Neural crest cell (in vitro differentiated cells): ENCODE measurements around the gene ANKS4B. TPM values are rescaled to one million over a fixed set of nuclear protein-coding genes. Genes with fewer than 3 reads are reported as not detected.
"Not testable (repeated sequence)": the region's sequence is repeated elsewhere in the genome, so short reads cannot be mapped to it uniquely, and the experiment has no call there.

Experiments
- DNase-seq: peaks from one replicate; pipeline ENCODE4 v3.0.0; 2021; ENCODE audit warnings: low read depth, mixed read lengths, low spot score
- H3K27ac Mint-ChIP-seq: one replicate; pipeline ENCODE4 v1.8.0; 2021; ENCODE audit warnings: mild to moderate bottlenecking, mixed read lengths; ENCODE audit not compliant: unreplicated experiment
- H3K27me3 Mint-ChIP-seq: 2 replicates; pipeline ENCODE4 v1.8.0; 2021; ENCODE audit warnings: low read depth, mild to moderate bottlenecking, mixed read lengths
- H3K36me3 Mint-ChIP-seq: 2 replicates; pipeline ENCODE4 v1.8.0; 2021; ENCODE audit warnings: low read depth, mild to moderate bottlenecking, mixed read lengths
- H3K4me1 Mint-ChIP-seq: 2 replicates; pipeline ENCODE4 v1.8.0; 2021; ENCODE audit warnings: mixed read lengths
- H3K4me3 Mint-ChIP-seq: one replicate; pipeline ENCODE4 v1.8.0; 2021; ENCODE audit warnings: mild to moderate bottlenecking, mixed read lengths
- H3K9me3 Mint-ChIP-seq: 2 replicates; pipeline ENCODE4 v1.8.0; 2021; ENCODE audit warnings: mixed read lengths
- total RNA-seq: library from RNA; stranded (reverse); gene quantifications from 2 replicates; pipeline ENCODE4 v1.2.1, GENCODE V29; 2021
- TF ChIP-seq, protein P1 (sequence below): fragments of 200-600 bp; sonication (generic); conservative IDR thresholded peaks from 2 replicates; pipeline ENCODE4 v1.5.0; 2021; ENCODE audit warnings: antibody characterized with exemption, mild to moderate bottlenecking

The ANKS4B gene
- total RNA-seq, 1 donor from 2014 or later = not detected

DNA sequence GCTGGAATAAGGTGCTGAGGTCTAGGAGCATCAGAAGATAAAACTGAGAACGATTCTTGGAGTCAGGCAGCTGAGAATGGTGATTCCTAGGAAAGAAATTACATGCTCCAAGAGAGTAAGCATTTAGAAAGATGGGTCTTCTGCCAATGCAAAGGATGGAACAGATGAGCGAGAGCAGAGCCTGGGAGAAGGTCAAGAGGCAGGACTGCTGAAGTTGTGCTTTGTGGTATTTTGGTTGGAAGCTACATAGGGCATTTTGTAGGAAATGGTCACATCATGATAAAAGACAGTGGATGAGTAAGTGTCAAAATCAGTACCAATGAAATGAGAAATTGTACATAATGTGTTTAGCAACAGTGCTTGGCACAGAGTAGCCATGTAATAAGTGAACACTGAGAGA is 46.0 kb downstream of the ANKS4B start:
- Mint-ChIP-seq H3K27ac (no peak overlapping the region), H3K4me3 (no peak overlapping the region), H3K4me1 (peaks cover 15% of the 10 kb centered on the region), H3K9me3 (no peaks in the 10 kb centered on the region), H3K27me3 (peaks cover 78% of the 10 kb centered on the region), H3K36me3 (no peaks in the 10 kb centered on the region)
- TF ChIP-seq, protein P1, sequence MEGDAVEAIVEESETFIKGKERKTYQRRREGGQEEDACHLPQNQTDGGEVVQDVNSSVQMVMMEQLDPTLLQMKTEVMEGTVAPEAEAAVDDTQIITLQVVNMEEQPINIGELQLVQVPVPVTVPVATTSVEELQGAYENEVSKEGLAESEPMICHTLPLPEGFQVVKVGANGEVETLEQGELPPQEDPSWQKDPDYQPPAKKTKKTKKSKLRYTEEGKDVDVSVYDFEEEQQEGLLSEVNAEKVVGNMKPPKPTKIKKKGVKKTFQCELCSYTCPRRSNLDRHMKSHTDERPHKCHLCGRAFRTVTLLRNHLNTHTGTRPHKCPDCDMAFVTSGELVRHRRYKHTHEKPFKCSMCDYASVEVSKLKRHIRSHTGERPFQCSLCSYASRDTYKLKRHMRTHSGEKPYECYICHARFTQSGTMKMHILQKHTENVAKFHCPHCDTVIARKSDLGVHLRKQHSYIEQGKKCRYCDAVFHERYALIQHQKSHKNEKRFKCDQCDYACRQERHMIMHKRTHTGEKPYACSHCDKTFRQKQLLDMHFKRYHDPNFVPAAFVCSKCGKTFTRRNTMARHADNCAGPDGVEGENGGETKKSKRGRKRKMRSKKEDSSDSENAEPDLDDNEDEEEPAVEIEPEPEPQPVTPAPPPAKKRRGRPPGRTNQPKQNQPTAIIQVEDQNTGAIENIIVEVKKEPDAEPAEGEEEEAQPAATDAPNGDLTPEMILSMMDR = no peak
- DNase-seq = no peak

DNA sequence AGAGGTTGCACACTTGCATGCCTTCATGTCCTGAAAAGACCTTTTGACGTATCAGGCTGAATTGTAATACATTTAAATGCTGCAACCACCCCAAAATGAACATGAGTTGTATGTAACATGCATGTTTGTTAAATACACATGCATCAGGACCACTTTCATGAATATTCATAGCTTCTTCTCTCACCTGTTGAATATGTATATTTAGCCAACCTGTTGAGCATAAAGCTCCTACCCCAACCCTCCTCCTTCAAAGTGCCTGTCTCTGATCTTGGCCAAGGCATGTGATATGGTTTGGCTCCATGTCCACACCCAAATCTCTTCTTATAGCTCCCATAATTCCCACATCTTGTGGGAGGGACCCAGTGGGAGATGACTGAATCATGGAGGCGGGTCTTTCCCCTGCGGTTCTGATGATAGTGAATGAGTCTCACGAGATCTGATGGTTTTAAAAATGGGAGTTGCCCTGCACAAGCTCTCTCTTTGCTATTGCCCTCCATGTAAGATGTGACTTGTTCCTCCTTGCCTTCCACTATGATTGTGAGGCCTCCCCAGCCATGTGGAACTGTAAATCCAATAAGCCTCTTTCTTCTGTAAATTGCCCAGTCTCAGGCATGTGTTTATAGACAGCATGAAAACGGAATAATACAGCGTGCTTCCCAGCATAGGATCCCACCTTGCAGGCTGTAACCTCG is 48.3 kb downstream of the ANKS4B start:
- Mint-ChIP-seq H3K27me3 (peaks cover 60% of the 10 kb centered on the region), H3K36me3 (no peaks in the 10 kb centered on the region), H3K4me3 (peak overlapping the region; percentile 9), H3K9me3 (no peaks in the 10 kb centered on the region), H3K4me1 (peaks cover 11% of the 10 kb centered on the region), H3K27ac (no peak overlapping the region)
- TF ChIP-seq, protein P1 = no peak
- no peak for DNase-seq

DNA sequence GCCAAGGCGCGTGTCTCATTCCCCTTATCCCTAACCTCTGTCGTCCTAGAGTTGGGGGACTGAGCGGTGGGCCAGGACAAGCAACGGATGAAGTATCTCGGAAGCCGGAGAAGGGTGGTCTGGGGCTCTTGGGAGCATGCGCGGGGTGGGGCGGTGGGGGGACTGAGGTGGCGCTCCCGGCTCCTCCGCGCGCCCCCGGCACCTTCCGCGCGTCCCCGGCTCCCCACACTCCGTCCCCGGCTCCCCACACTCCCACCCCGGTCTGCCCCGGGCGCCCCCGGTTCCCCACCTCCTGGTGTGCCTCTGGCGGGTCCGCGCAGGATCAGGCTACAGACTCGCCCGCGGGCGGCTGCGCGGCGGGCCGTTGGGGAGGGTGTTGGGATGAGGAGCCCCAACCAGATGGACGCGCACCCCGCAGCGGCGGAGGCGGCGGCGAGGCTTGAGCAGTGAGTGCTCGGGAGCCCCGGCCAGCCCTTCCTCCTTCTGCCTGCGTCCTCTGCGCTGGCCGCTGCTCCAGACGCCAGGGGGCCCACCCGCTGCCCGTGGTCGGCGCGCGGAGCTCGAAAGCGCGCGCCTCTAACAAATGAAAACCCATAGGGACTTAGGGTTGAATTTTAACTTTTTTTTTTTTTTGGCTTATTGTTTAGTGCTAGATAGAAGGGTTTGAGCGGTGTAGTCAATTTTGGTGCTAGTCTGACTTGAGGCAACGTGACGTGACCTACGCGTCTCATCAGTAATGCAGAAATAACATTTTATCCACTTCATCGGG is 50.2 kb downstream of the ANKS4B start:
- Mint-ChIP-seq H3K27ac (no peak overlapping the region), H3K36me3 (no peaks in the 10 kb centered on the region), H3K9me3 (no peaks in the 10 kb centered on the region), H3K27me3 (peaks cover 53% of the 10 kb centered on the region), H3K4me1 (peaks cover 8% of the 10 kb centered on the region), H3K4me3 (peak overlapping the region; percentile 85)
- DNase-seq = peak; percentile 71
- TF ChIP-seq, protein P1 = peak; percentile 59

DNA sequence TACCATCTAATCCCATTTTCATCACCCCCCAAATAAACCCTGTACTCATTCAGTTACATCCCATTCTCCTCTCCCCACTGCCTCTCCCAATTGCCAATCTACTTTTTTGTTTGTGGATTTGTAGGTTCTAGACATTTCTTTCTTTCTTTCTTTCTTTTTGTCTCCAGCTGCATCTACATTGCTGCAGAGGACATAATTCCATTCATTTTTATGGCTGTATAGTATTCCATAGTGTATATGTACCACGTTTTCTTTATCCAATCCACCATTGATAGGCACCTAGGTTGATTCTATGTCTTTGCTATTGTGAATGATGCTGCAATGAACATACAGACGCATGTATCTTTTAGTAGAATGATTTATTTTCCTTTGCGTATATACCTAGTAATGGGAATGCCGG is 50.9 kb downstream of the ANKS4B start:
- peaks cover 8% of the 10 kb centered on the region for H3K4me1 Mint-ChIP-seq
- H3K27me3 Mint-ChIP-seq = peaks cover 51% of the 10 kb centered on the region
- DNase-seq = no peak
- no peaks in the 10 kb centered on the region for H3K36me3 Mint-ChIP-seq
- TF ChIP-seq, protein P1 = no peak
- no peaks in the 10 kb centered on the region for H3K9me3 Mint-ChIP-seq
- H3K27ac Mint-ChIP-seq = peak overlapping the region; percentile 90
- peak overlapping the region; percentile 85 for H3K4me3 Mint-ChIP-seq

DNA sequence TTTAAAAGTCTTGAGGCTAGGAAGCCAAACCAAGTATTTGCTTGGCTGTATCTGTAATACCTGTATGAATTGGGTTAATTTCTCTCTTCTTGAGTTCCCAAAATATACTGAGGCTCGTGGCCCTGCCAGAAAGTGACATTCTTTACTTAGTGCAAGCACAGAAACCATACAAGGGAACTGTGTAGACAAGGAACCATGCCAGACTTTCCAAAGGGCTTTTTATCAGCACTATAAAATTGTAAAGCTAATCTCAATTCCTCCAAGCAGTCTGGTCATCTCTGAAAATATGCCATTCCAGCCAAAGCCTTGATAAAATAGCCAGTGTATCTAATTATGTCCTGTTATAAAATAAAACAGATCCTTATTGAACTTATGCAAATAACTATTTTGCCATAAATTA is 51.8 kb downstream of the ANKS4B start:
- TF ChIP-seq, protein P1 = no peak
- no peak overlapping the region for H3K4me3 Mint-ChIP-seq
- H3K9me3 Mint-ChIP-seq = no peaks in the 10 kb centered on the region
- peaks cover 48% of the 10 kb centered on the region for H3K27me3 Mint-ChIP-seq
- H3K4me1 Mint-ChIP-seq = peaks cover 8% of the 10 kb centered on the region
- H3K27ac Mint-ChIP-seq = no peak overlapping the region
- DNase-seq = no peak
- no peaks in the 10 kb centered on the region for H3K36me3 Mint-ChIP-seq

DNA sequence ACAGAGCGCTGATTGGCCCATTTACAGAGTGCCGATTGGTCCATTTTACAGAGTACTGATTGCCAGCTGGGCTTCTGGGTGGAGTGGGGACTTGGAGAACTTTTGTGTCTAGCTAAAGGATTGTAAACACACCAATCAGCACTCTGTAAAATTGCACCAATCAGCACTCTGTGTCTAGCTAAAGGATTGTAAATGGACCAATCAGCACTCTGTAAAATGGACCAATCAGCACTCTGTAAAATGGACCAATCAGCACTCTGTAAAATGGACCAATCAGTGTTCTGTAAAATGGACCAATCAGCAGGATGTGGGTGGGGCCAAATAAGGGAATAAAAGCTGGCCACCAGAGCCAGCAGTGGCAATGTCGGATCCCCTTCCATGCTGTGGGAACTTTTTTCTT is 56.3 kb downstream of the ANKS4B start:
- not testable (repeated sequence) for H3K27ac Mint-ChIP-seq, H3K36me3 Mint-ChIP-seq, H3K4me1 Mint-ChIP-seq, H3K9me3 Mint-ChIP-seq, H3K4me3 Mint-ChIP-seq, DNase-seq
- H3K27me3 Mint-ChIP-seq = peaks cover 66% of the 10 kb centered on the region
